NOMO-1 treated with DMSO at 0.1 percent for 48 hours (cell line): ENCODE data around the gene DFFA.
"Not testable (repeated sequence)": the region's sequence is repeated elsewhere in the genome, so short reads cannot be mapped to it uniquely, and the experiment has no call there.

ENCODE experiments used
- DNase-seq: peaks from one replicate; lab custom pipeline; 2025; ENCODE audit not compliant: unreplicated experiment; lab: John Stamatoyannopoulos, UW

DFFA gene

GRCh38 chr1:10467078-10467477 is 5.3 kb downstream of the DFFA start:
- no peak for DNase-seq

DNA sequence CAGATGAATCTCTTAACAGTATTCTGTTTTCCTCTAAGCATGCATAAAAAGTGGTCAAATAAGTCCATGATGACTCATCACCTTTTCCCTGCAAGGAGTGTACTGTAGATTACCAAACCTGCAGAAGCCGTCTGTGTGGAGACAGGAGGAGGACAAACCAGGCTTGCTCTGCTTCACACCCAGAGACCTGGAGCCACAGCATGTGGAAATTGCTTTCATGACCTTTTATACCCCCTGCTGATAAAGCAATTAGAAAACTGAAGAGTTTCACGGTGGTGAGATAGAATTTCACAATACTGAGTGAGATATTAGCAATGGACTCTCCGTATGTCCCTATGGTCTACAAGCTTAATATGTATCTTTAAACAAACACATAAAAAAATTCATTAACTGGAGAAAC is 13.1 kb downstream of the DFFA start:
- DNase-seq, result no peak

- no peak for DNase-seq
Observed at GRCh38 chr1:10457875-10458274, 14.5 kb downstream of the DFFA start.

GRCh38 chr1:10457462-10457861 is 14.9 kb downstream of the DFFA start:
- not testable (repeated sequence) for DNase-seq

GRCh38 chr1:10456661-10457060 is 15.7 kb downstream of the DFFA start:
- no peak for DNase-seq

- no peak for DNase-seq
Observed at GRCh38 chr1:10456048-10456447, 16.3 kb downstream of the DFFA start.

DNA sequence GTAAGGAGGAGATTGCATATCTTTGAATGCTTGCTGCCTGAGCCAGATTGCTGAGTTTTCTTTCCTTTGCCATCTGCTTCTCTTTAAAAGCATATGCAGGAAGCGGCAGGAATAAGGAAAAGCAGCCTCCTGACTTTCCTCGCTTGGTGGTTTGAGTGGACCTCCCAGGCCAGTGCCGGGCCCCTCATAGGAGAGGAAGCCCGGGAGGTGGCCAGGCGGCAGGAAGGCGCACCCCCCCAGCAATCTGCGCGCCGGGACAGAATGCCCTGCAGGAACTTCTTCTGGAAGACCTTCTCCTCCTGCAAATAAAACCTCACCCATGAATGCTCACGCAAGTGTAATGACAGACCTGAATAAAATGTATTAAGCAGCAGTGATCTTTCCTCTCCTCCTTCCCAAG is 21.0 kb downstream of the DFFA start:
- DNase-seq, result no peak

- no peak for DNase-seq
Observed at GRCh38 chr1:10450836-10451235, 21.5 kb downstream of the DFFA start.

GRCh38 chr1:10450156-10450814 is 22.0 kb downstream of the DFFA start:
- DNase-seq, result no peak

- no peak for DNase-seq
Observed at GRCh38 chr1:10449751-10450150, 22.6 kb downstream of the DFFA start, which contains the start of gene CORT. Gene CORT, plus strand, starts transcription at chr1:10450031. Its CDS starts 193 bp downstream, at chr1:10450224.

GRCh38 chr1:10446790-10447422 is 25.4 kb downstream of the DFFA start:
- no peak for DNase-seq

GRCh38 chr1:10444795-10445397 is 27.4 kb downstream of the DFFA start:
- DNase-seq, result no peak

GRCh38 chr1:10444248-10444647 is 28.1 kb downstream of the DFFA start:
- no peak for DNase-seq

DNA sequence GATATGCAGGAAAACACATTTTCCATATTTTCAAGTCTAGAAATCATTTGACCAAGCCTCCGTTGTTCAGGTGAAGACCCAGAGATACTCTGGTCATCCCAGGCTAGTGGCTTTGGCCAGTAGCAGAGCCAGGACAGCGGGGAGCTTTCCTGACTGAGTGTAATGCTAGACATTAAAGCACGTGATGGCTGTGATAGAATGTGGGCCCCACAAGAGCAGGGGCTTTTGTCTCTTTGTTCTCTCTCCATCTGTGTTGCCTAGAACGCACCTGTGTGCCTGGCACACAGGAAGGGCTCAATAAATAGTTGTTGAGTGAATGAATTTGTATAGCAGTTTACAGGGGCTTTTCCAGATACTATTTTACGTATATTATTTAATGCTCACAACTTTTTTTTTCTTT is 31.5 kb downstream of the DFFA start:
- DNase-seq, result no peak

- no peak for DNase-seq
Observed at GRCh38 chr1:10440305-10440704, 32.0 kb downstream of the DFFA start.

DNA sequence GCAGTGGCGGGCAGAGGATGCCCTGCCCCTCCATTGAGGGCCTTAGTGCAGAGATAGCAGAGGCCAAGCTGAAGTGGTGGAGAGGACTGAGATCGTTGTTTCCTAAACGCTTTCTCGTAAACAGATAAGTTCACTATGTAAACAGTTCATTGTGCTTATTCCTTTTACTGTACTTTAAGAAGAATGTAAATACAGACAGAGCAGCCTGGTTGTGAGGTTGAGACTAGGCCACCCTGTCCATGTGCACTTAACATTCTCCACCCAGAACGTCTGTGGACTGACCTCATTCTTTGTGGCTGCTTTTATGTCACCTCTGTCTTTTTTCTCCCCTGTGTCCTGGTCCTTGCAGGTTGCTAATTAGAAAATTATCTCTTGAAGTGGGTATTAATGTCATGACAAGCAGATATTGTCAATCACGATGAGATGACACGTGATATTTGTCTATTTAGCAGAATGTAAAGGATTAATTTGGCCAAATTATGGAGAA is 33.6 kb downstream of the DFFA start:
- DNase-seq, result no peak

DNA sequence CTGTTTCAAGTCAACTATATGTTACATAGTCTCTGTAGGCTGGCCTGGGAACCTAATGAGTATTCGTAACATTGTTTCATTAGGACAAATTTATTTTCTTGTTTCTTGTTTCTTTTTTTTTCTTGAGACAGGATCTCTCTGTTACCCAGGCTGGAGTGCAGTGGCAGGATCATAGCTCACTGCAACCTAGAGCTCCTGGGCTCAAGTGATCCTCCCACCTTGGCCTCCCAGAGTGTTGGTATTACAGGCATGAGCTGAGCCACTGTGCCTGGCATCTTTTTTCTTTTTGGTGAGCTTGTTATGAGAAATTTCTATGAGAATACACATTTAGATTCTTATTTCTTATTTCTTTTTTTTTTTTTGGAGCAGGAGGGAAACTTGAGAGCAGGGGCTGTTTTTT is 35.3 kb downstream of the DFFA start:
- DNase-seq, result no peak

DNA sequence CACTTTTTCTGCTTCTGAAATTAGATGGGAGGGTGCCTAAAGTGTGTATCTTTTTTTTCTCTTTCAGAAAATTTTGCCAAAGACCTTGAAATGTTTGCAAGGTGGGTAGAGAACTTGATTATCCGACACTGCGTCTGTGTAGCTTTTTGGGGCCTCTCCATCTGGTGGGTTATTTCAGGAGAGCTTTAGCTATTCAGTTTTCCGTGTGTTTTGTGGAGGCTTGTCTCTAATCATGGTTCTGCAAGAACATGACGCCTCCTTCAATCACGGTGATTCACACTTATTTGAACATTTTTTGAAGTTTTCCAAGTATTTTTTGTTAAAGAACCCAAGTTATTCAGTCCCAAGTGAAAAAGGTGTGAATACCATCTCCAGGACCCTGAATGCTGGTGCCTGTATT is 37.7 kb downstream of the DFFA start:
- no peak for DNase-seq

DNA sequence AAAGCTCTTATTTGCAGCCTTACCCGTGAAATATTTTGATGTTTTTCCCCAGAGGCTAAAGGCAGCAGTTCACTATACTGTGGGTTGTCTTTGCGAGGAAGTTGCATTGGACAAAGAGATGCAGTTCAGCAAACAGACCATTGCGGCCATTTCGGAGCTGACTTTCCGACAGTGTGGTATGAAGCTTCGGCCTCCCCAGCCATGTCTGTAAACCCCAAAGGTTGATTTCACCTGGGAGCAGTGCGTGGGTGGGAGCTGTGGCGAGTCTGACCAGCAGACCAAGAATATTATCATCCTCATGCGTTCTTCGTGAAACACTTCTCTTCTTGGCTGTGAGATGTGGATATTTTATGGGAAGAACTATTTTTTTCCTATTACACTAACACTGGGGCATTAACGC is 38.5 kb downstream of the DFFA start:
- DNase-seq, result no peak

GRCh38 chr1:10432910-10433700 is 39.2 kb downstream of the DFFA start:
- DNase-seq, result no peak

DNA sequence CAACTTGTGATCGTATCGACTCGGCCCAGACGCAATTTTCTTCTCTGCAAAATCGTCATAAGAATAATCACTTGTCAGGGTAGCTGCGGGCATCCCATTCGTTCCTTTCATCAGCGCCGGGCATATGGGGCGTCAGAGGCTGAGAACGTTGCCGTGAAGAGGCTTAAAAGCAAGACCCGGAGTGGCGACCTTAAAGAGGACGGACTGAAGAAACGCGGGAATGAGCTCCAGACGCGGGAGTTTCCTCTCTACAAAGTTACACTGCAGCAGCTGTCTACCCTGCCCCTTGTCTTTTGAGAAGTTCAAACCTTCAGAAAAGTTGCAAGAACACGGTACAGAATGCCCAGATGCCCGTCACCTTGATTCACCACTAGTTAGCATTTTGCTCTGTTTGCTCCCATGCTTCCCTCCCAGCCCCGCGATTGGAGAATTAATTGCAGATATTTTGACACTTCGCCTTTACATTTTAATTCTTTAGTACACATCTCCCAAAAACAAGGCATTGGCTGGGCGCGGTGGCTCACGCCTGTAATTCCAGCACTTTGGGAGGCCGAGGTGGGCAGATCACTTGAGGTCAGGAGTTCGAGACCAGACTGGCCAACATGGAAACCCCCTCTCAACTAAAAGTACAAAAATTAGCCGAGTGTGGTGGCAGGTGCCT is 41.1 kb downstream of the DFFA start:
- DNase-seq, result peak; percentile 19
